RWPE1 (cell line): Measurements from ENCODE around the gene KCNC1.

Experiments used
- CTCF ChIA-PET: fragments of 350-600 bp; sonication (Branson Sonifier 250); formaldehyde crosslinking; extraction: SDS; loops from one replicate; lab custom pipeline; 2021; lab: Yijun Ruan, JAX
- POLR2A ChIA-PET: fragments of 400-600 bp; formaldehyde crosslinking; extraction: SDS; loops from one replicate; lab custom pipeline; 2020; ENCODE audit warnings: antibody characterized with exemption; ENCODE audit not compliant: low non-redundant PET; lab: Yijun Ruan, JAX
- DNase-seq: peaks from one replicate; pipeline ENCODE4 v3.0.0; 2012; ENCODE audit warnings: low spot score
- H3K27ac ChIP-seq: fragments of 450-650 bp; 2 replicates; pipeline ENCODE4 v1.5.1; 2017
- TF ChIP-seq, protein P1 (sequence below): fragments of 450-650 bp; conservative IDR thresholded peaks from 2 replicates; pipeline ENCODE4 v1.5.1; 2017; ENCODE audit warnings: low read depth, mild to moderate bottlenecking

The KCNC1 gene

DNA sequence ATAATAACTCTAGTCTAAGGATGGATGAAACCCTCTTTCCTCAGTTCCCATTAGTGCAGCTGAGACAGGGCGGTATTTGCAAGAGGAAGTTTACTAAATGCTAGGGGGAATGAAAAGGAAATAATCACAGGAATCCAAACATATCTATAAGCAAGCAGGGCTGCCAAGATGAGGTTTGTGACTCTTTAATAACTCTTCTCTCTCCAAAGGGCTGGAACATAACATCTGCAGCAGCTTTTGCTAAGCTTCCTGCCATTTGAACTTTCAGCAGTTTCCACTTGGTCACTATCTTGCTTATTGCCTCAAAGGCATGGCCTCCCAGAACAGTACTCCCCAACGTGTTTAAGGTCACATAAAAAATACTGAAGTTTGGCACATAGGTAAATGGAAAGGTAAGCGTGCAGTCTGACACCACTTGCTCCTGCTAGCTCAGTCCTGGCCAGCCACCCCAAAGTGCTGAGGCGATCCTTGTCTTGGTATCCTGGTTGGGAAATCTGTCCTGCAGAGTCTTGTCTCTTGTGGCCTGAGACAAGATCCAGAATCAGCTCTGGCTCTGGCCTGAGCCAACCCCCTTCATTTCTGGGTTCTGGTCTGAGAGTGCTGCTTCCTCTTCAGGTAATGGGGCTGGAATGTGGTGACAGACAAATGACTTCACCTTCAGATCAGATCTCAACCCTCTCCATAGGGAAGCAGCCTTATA is 81.8 kb downstream of the KCNC1 start:
- TF ChIP-seq, protein P1, sequence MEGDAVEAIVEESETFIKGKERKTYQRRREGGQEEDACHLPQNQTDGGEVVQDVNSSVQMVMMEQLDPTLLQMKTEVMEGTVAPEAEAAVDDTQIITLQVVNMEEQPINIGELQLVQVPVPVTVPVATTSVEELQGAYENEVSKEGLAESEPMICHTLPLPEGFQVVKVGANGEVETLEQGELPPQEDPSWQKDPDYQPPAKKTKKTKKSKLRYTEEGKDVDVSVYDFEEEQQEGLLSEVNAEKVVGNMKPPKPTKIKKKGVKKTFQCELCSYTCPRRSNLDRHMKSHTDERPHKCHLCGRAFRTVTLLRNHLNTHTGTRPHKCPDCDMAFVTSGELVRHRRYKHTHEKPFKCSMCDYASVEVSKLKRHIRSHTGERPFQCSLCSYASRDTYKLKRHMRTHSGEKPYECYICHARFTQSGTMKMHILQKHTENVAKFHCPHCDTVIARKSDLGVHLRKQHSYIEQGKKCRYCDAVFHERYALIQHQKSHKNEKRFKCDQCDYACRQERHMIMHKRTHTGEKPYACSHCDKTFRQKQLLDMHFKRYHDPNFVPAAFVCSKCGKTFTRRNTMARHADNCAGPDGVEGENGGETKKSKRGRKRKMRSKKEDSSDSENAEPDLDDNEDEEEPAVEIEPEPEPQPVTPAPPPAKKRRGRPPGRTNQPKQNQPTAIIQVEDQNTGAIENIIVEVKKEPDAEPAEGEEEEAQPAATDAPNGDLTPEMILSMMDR: no peak
- ChIA-PET CTCF (interaction anchor here (0.6 to 1.1 kb wide), 2 partner anchors 12 to 47 kb away, joined by 3 to 4 read pairs; no protein-coding TSS in a partner anchor), POLR2A (no interaction called here)
- H3K27ac ChIP-seq: no peak overlapping the region
- DNase-seq: no peak

GRCh38 chr11:17821648-17822400 is 87.2 kb downstream of the KCNC1 start:
- no peak overlapping the region for H3K27ac ChIP-seq
- CTCF ChIA-PET: no interaction called here

GRCh38 chr11:17822401-17822781 is 87.8 kb downstream of the KCNC1 start:
- no peak overlapping the region for H3K27ac ChIP-seq
- no peak for DNase-seq
- ChIA-PET POLR2A (no interaction called here), CTCF (no interaction called here)
- TF ChIP-seq, protein P1: no peak

More at GRCh38 chr11:17821648-17822400, 87.2 kb downstream of the KCNC1 start:
- DNase-seq: no peak
- POLR2A ChIA-PET: no interaction called here
- TF ChIP-seq, protein P1: no peak

DNA sequence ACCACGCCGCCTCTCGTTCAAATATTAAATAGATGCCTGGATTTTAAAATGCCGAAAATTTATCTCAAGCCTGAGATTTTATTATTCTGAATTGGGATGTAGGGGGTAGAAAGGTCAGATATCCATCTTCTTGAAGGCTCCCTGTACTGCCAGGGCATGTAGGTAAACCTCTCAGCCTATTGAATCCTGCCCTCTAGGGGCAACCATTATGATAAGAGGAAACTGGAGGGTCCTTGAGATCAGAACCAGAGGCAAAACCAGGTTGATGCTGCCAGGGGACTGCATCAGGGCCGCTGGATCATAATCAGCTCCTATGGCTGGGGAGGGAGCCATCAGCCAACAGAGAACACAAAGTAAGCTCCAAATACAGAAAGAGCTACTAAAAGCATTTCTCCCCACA is 92.4 kb downstream of the KCNC1 start:
- DNase-seq: peak; percentile 22
- CTCF ChIA-PET: interaction anchor here (0.7 to 1.6 kb wide), 6 partner anchors 56 to 148 kb away, joined by 3 to 8 read pairs (median 4); no protein-coding TSS in a partner anchor
- TF ChIP-seq, protein P1: 0 out of 2 replicates have a peak, but pooled peaks have one; percentile 9
- H3K27ac ChIP-seq: no peak overlapping the region
- POLR2A ChIA-PET: no interaction called here

DNA sequence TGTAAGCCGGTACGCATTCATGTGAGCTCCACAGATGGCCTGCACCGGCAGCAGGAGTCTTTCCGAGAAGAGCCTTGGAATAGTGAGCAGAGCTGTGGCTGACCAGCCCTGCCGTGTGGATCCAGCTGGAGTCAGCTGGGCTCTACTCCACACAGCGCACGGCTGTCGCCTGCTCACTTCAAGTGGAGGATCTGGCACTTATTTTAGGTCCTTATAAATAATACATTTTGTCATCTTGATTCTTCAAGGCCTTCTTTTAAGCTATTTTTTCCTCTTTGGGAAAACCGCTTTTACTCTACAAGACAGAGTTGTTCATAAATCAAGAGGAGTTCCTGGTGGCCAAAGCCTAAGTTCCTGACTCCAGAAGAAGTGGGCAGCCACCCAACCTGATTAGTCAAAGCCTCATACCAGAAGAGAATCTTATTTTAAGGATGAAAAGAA is 93.8 kb downstream of the KCNC1 start:
- no peak overlapping the region for H3K27ac ChIP-seq
- ChIA-PET POLR2A (no interaction called here), CTCF (interaction anchor here (0.7 to 1.1 kb wide), 2 partner anchors 12 to 78 kb away, joined by 3 read pairs; no protein-coding TSS in a partner anchor)
- TF ChIP-seq, protein P1: no peak
- no peak for DNase-seq

DNA sequence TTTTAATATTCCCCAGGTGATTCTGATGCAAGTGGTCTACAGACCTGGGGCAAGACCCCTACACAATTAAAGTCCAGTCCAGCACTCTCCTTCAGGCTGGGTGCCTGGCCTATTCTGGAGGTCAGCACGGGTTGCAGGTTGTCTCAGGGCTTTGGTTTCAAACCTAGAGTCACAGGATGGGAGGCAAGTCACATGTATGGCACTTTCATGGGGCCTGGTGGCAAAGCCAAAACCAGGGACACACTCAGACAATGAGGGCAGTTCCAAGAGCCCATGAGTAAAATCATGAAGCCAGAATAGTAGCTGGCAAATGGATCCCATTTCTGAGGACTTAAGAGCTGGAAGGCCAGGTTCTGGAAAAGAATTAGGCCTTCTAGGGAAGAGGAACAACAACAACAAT is 96.6 kb downstream of the KCNC1 start:
- ChIA-PET CTCF (no interaction called here), POLR2A (no interaction called here)
- no peak overlapping the region for H3K27ac ChIP-seq
- no peak for DNase-seq
- TF ChIP-seq, protein P1: no peak
